ENCODE results near the gene NUTM2D. TPM values are rescaled to one million over a fixed set of nuclear protein-coding genes. Genes with fewer than 3 reads are reported as not detected.
"Not testable (repeated sequence)": the region's sequence is repeated elsewhere in the genome, so short reads cannot be mapped to it uniquely, and the experiment has no call there.

Gene NUTM2D
- total RNA-seq, result 9.0 TPM
- polyA plus RNA-seq (ENCODE audit: insufficient read depth, low read depth, low replicate concordance), result 4.8 TPM
- long read RNA-seq, donor 1, result 0 reads
- long read RNA-seq, donor 2, result 0 reads
- long read RNA-seq, donor 3, result 0 reads
- long read RNA-seq, donor 4, result 0 reads
- long read RNA-seq, donor 5, result 0 reads
- long read RNA-seq, donor 6, result 0 reads
- long read RNA-seq, donor 7, result 0 reads
- long read RNA-seq, donor 8, partial matches to known transcripts, result 0 of 1 reads
- long read RNA-seq, donor 8, other reads (novel, unspliced or antisense), result 0 of 1 reads
- long read RNA-seq, donor 9, result 0 reads
- long read RNA-seq, donor 10, result 0 reads

GRCh38 chr10:87357444-87357843 lies at the start of gene NUTM2D:
NUTM2D (plus strand) TSS chr10:87357744; CDS start chr10:87358266, 522 bp downstream.
- H3K9me3 ChIP-seq (ENCODE audit: control insufficient read depth in 2 of 3, insufficient read depth in 1 of 3, low read length in 3 of 3); FAIRE-seq; DNase-seq; intact Hi-C loops (cut with DNase I); H3K36me3 ChIP-seq (ENCODE audit: control insufficient read depth in 2 of 3, insufficient read depth in 3 of 3, low read length in 3 of 3); H3K4me1 ChIP-seq (ENCODE audit: control insufficient read depth in 2 of 3, insufficient read depth in 2 of 3, low read depth in 1 of 3, low read length in 3 of 3); H3K9ac ChIP-seq (ENCODE audit: low read length in 3 of 3); H3K27ac ChIP-seq (ENCODE audit: low read depth in 2 of 2, low read length in 2 of 2); H3K4me3 ChIP-seq (ENCODE audit: low read length in 3 of 3); H3K27me3 ChIP-seq (ENCODE audit: control insufficient read depth, insufficient read depth, low read length): not testable (repeated sequence)

GRCh38 chr10:87308702-87309101 lies 48.8 kb upstream of the NUTM2D start:
- H3K9ac ChIP-seq (ENCODE audit: low read length in 3 of 3); H3K27me3 ChIP-seq (ENCODE audit: control insufficient read depth, insufficient read depth, low read length); H3K27ac ChIP-seq (ENCODE audit: low read depth in 2 of 2, low read length in 2 of 2); FAIRE-seq; H3K9me3 ChIP-seq (ENCODE audit: control insufficient read depth in 2 of 3, insufficient read depth in 1 of 3, low read length in 3 of 3); intact Hi-C loops (cut with DNase I); H3K36me3 ChIP-seq (ENCODE audit: control insufficient read depth in 2 of 3, insufficient read depth in 3 of 3, low read length in 3 of 3); H3K4me1 ChIP-seq (ENCODE audit: control insufficient read depth in 2 of 3, insufficient read depth in 2 of 3, low read depth in 1 of 3, low read length in 3 of 3); H3K4me3 ChIP-seq (ENCODE audit: low read length in 3 of 3); DNase-seq: not testable (repeated sequence)

GRCh38 chr10:87309657-87310056 lies 47.9 kb upstream of the NUTM2D start:
- H3K27ac ChIP-seq (ENCODE audit: low read depth in 2 of 2, low read length in 2 of 2); FAIRE-seq; H3K9me3 ChIP-seq (ENCODE audit: control insufficient read depth in 2 of 3, insufficient read depth in 1 of 3, low read length in 3 of 3); H3K9ac ChIP-seq (ENCODE audit: low read length in 3 of 3); DNase-seq; H3K4me3 ChIP-seq (ENCODE audit: low read length in 3 of 3); intact Hi-C loops (cut with DNase I); H3K27me3 ChIP-seq (ENCODE audit: control insufficient read depth, insufficient read depth, low read length); H3K4me1 ChIP-seq (ENCODE audit: control insufficient read depth in 2 of 3, insufficient read depth in 2 of 3, low read depth in 1 of 3, low read length in 3 of 3); H3K36me3 ChIP-seq (ENCODE audit: control insufficient read depth in 2 of 3, insufficient read depth in 3 of 3, low read length in 3 of 3): not testable (repeated sequence)

- H3K4me3 ChIP-seq (ENCODE audit: low read length in 3 of 3); FAIRE-seq; H3K9ac ChIP-seq (ENCODE audit: low read length in 3 of 3); H3K9me3 ChIP-seq (ENCODE audit: control insufficient read depth in 2 of 3, insufficient read depth in 1 of 3, low read length in 3 of 3); H3K4me1 ChIP-seq (ENCODE audit: control insufficient read depth in 2 of 3, insufficient read depth in 2 of 3, low read depth in 1 of 3, low read length in 3 of 3); H3K27ac ChIP-seq (ENCODE audit: low read depth in 2 of 2, low read length in 2 of 2); H3K27me3 ChIP-seq (ENCODE audit: control insufficient read depth, insufficient read depth, low read length); intact Hi-C loops (cut with DNase I); H3K36me3 ChIP-seq (ENCODE audit: control insufficient read depth in 2 of 3, insufficient read depth in 3 of 3, low read length in 3 of 3); DNase-seq: not testable (repeated sequence)
Observed at GRCh38 chr10:87311521-87311920, 46.0 kb upstream of the NUTM2D start.

- FAIRE-seq; H3K9ac ChIP-seq (ENCODE audit: low read length in 3 of 3); H3K36me3 ChIP-seq (ENCODE audit: control insufficient read depth in 2 of 3, insufficient read depth in 3 of 3, low read length in 3 of 3); DNase-seq; H3K27me3 ChIP-seq (ENCODE audit: control insufficient read depth, insufficient read depth, low read length); intact Hi-C loops (cut with DNase I); H3K9me3 ChIP-seq (ENCODE audit: control insufficient read depth in 2 of 3, insufficient read depth in 1 of 3, low read length in 3 of 3); H3K4me1 ChIP-seq (ENCODE audit: control insufficient read depth in 2 of 3, insufficient read depth in 2 of 3, low read depth in 1 of 3, low read length in 3 of 3); H3K27ac ChIP-seq (ENCODE audit: low read depth in 2 of 2, low read length in 2 of 2); H3K4me3 ChIP-seq (ENCODE audit: low read length in 3 of 3): not testable (repeated sequence)
Observed at GRCh38 chr10:87313649-87314359, 43.7 kb upstream of the NUTM2D start.

GRCh38 chr10:87314360-87314973 lies 43.1 kb upstream of the NUTM2D start:
- not testable (repeated sequence) for FAIRE-seq

GRCh38 chr10:87321505-87321904 lies 36.0 kb upstream of the NUTM2D start:
- FAIRE-seq; H3K27ac ChIP-seq (ENCODE audit: low read depth in 2 of 2, low read length in 2 of 2); H3K27me3 ChIP-seq (ENCODE audit: control insufficient read depth, insufficient read depth, low read length); DNase-seq; intact Hi-C loops (cut with DNase I); H3K4me3 ChIP-seq (ENCODE audit: low read length in 3 of 3); H3K9me3 ChIP-seq (ENCODE audit: control insufficient read depth in 2 of 3, insufficient read depth in 1 of 3, low read length in 3 of 3); H3K9ac ChIP-seq (ENCODE audit: low read length in 3 of 3); H3K36me3 ChIP-seq (ENCODE audit: control insufficient read depth in 2 of 3, insufficient read depth in 3 of 3, low read length in 3 of 3); H3K4me1 ChIP-seq (ENCODE audit: control insufficient read depth in 2 of 3, insufficient read depth in 2 of 3, low read depth in 1 of 3, low read length in 3 of 3): not testable (repeated sequence)

More at GRCh38 chr10:87314360-87314973, 43.1 kb upstream of the NUTM2D start:
- H3K36me3 ChIP-seq (ENCODE audit: control insufficient read depth in 2 of 3, insufficient read depth in 3 of 3, low read length in 3 of 3); H3K27ac ChIP-seq (ENCODE audit: low read depth in 2 of 2, low read length in 2 of 2); H3K9me3 ChIP-seq (ENCODE audit: control insufficient read depth in 2 of 3, insufficient read depth in 1 of 3, low read length in 3 of 3); H3K4me1 ChIP-seq (ENCODE audit: control insufficient read depth in 2 of 3, insufficient read depth in 2 of 3, low read depth in 1 of 3, low read length in 3 of 3); H3K27me3 ChIP-seq (ENCODE audit: control insufficient read depth, insufficient read depth, low read length); H3K9ac ChIP-seq (ENCODE audit: low read length in 3 of 3); intact Hi-C loops (cut with DNase I); H3K4me3 ChIP-seq (ENCODE audit: low read length in 3 of 3); DNase-seq: not testable (repeated sequence)

- H3K4me1 ChIP-seq (ENCODE audit: control insufficient read depth in 2 of 3, insufficient read depth in 2 of 3, low read depth in 1 of 3, low read length in 3 of 3); FAIRE-seq; H3K27me3 ChIP-seq (ENCODE audit: control insufficient read depth, insufficient read depth, low read length); H3K27ac ChIP-seq (ENCODE audit: low read depth in 2 of 2, low read length in 2 of 2); H3K9me3 ChIP-seq (ENCODE audit: control insufficient read depth in 2 of 3, insufficient read depth in 1 of 3, low read length in 3 of 3); H3K4me3 ChIP-seq (ENCODE audit: low read length in 3 of 3); H3K36me3 ChIP-seq (ENCODE audit: control insufficient read depth in 2 of 3, insufficient read depth in 3 of 3, low read length in 3 of 3); H3K9ac ChIP-seq (ENCODE audit: low read length in 3 of 3); DNase-seq; intact Hi-C loops (cut with DNase I): not testable (repeated sequence)
Observed at GRCh38 chr10:87324559-87324958, 33.0 kb upstream of the NUTM2D start.

Data from kidney (tissue), 19 donors.